ENCODE data around the gene SCMH1. TPM values are rescaled to one million over a fixed set of nuclear protein-coding genes. Genes with fewer than 3 reads are reported as not detected.

The SCMH1 gene
- total RNA-seq, 1 experiment from 2014 or later: 28.0 TPM

DNA sequence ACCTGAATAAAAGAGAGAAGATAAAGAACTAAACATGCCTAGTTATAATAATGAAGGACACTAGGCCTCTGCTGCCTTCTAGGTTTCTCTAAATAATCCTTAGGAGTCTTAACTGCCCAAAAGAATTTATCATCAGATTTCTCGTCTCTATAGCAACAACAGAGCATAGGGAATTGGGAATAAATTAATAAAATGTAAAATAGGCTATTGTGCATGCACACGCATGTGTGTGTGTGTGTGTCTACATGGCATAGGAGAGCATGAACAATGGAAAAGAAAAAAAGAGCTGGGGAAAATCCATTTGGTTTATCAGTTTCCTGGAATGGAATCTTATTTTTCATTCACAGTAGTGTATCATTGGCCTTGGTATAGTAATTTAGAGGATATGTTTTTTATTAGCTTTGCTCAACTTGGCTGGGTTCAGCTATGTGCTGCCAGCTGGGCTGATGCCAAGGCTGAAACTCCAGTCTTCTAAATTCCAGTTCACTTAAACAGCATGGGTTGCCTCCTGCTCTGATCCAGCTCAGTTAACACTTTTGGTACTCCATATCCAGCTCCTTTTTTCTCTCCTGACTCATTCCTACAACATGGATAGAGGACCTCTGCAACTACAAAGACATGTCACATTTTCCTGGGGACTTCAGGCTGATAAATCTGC, 140.0 kb downstream of the SCMH1 start (continued):
- TF ChIP-seq, protein P1, sequence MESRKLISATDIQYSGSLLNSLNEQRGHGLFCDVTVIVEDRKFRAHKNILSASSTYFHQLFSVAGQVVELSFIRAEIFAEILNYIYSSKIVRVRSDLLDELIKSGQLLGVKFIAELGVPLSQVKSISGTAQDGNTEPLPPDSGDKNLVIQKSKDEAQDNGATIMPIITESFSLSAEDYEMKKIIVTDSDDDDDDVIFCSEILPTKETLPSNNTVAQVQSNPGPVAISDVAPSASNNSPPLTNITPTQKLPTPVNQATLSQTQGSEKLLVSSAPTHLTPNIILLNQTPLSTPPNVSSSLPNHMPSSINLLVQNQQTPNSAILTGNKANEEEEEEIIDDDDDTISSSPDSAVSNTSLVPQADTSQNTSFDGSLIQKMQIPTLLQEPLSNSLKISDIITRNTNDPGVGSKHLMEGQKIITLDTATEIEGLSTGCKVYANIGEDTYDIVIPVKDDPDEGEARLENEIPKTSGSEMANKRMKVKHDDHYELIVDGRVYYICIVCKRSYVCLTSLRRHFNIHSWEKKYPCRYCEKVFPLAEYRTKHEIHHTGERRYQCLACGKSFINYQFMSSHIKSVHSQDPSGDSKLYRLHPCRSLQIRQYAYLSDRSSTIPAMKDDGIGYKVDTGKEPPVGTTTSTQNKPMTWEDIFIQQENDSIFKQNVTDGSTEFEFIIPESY (IDR thresholded peaks at IDR 0.05; ENCODE audit: extremely low read depth, insufficient replicate concordance, low read length): no peak
- no peak for TF ChIP-seq YY1 (IDR thresholded peaks at IDR 0.05; ENCODE audit: extremely low read depth, insufficient replicate concordance, low read depth, low read length)
- TF ChIP-seq ELF1 (IDR thresholded peaks at IDR 0.05; ENCODE audit: borderline replicate concordance, low read depth): no peak
- no peak for TF ChIP-seq RAD21 (IDR thresholded peaks at IDR 0.05; ENCODE audit: low read depth)
- no peak for TF ChIP-seq SIN3A (IDR thresholded peaks at IDR 0.05; ENCODE audit: low read depth)
- no peak for TF ChIP-seq SP1 (IDR thresholded peaks at IDR 0.05; ENCODE audit: low read depth)
- no peak for TF ChIP-seq EZH2 (IDR thresholded peaks at IDR 0.05)
- TF ChIP-seq CBX3 (IDR thresholded peaks at IDR 0.05; ENCODE audit: low read depth): no peak
- TF ChIP-seq EZH2phosphoT487 (IDR thresholded peaks at IDR 0.05; ENCODE audit: borderline replicate concordance): no peak

DNA sequence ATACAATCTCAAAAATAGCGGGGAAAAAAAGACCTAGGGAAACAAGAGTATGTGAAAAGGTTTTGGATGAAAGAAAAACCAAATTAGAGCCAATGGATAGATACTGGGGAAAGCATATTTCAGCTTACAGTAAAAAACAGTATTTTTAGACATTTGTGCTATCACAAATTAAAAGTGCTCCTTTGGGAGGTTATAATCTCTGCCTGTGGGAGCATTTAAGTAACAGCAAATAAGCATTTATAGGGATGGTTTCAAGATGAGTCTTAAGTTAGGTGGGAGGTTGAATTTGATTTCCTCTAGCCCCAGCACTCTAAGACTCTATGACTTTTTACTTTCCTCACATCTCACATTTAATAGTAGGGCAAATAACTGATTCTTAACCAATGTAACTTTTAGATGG, 141.0 kb downstream of the SCMH1 start:
- Histone ChIP-seq H3K27me3 (ENCODE audit: insufficient read depth, low read length) (no peaks in the 10 kb centered on the region), H3K4me1 (ENCODE audit: control insufficient read depth in 1 of 2, insufficient read depth in 2 of 2, low read length in 2 of 2) (no peaks in the 10 kb centered on the region), H3K79me2 (ENCODE audit: insufficient read depth, low read length) (no peaks in the 10 kb centered on the region), H4K20me1 (ENCODE audit: insufficient read depth) (no peaks in the 10 kb centered on the region), H3K9me2 (ENCODE audit: insufficient read depth) (no peaks in the 10 kb centered on the region), H2AFZ (ENCODE audit: low read depth, low read length, poor library complexity, severe bottlenecking) (no peak overlapping the region), H3K27ac (ENCODE audit: low read depth, low read length) (no peak overlapping the region), H3K9ac (ENCODE audit: low read length) (no peak overlapping the region), H3K36me3 (ENCODE audit: control insufficient read depth in 1 of 2, insufficient read depth in 2 of 2, low read length in 2 of 2) (no peaks in the 10 kb centered on the region), H3K9me3 (ENCODE audit: control insufficient read depth in 1 of 2, insufficient read depth in 1 of 2, low read depth in 1 of 2, low read length in 2 of 2) (no peaks in the 10 kb centered on the region), H3K4me2 (ENCODE audit: low read length) (no peak overlapping the region), H3K4me3 (replicated peaks in 1 of 2; ENCODE audit: low read depth in 1 of 2, low read length in 2 of 2) (no peak overlapping the region)
- ChIA-PET CTCF (no interaction called here), RAD21 (ENCODE audit: low non-redundant PET in 1 of 2, low total read pairs in 2 of 2, uncharacterized antibody in 2 of 2, unreplicated experiment in 2 of 2) (no interaction called here), POLR2A (no interaction called here)
- no peak for TF ChIP-seq JUND (IDR thresholded peaks at IDR 0.05)
- TF ChIP-seq TCF7L2 (IDR thresholded peaks at IDR 0.05; ENCODE audit: borderline replicate concordance, extremely low read depth, insufficient read depth, insufficient read length): no peak
- DNase-seq (ENCODE audit: low read depth, low spot score): no peak
- intact Hi-C loops (cut with micrococcal nuclease): no loop called here
- ATAC-seq: no peak
- no TSS peak for BruUV-seq (replicated peaks)
